K562 (cell line): ENCODE data around the gene MAD1L1. TPM values are rescaled to one million over a fixed set of nuclear protein-coding genes. Genes with fewer than 3 reads are reported as not detected.

Experiments
- ARHGAP35 ChIP-seq: fragments of 450-650 bp; IDR thresholded peaks from 2 replicates; pipeline ENCODE4 v1.6.1; 2018; ENCODE audit not compliant: partially characterized antibody
- BCL6 ChIP-seq: fragments of 250-450 bp; sonication (Bioruptor Pico); IDR thresholded peaks from 2 replicates; pipeline ENCODE4 v1.4.0; 2020
- BDP1 ChIP-seq: IDR thresholded peaks from 3 replicates; pipeline ENCODE4 v1.6.1; 2011; ENCODE audit not compliant: insufficient read length, insufficient read depth
- BRD9 ChIP-seq: fragments of 450-650 bp; IDR thresholded peaks from 2 replicates; pipeline ENCODE4 v1.6.1; 2018; ENCODE audit warnings: low read depth; ENCODE audit not compliant: partially characterized antibody
- DPF2 ChIP-seq: fragments of 450-650 bp; IDR thresholded peaks from 2 replicates; pipeline ENCODE4 v1.6.1; 2016
- GATA2 ChIP-seq: sonication (generic); formaldehyde crosslinking; IDR thresholded peaks from 2 replicates; pipeline ENCODE4 v1.4.0; 2020; ENCODE audit warnings: mild to moderate bottlenecking, missing genetic modification reagents
- HDAC3 ChIP-seq: fragments of 450-650 bp; IDR thresholded peaks from 2 replicates; pipeline ENCODE4 v1.6.1; 2018; ENCODE audit warnings: borderline replicate concordance, mild to moderate bottlenecking, moderate library complexity; ENCODE audit not compliant: partially characterized antibody
- JUN ChIP-seq, 2 experiments: sonication (generic) in 1 of 2; formaldehyde crosslinking in 1 of 2; IDR thresholded peaks; 2 replicates each; pipeline versions ENCODE4 v1.6.1 to v1.8.0; 2012 to 2022; ENCODE audit warnings: borderline replicate concordance in 2 of 2, mild to moderate bottlenecking in 2 of 2, improper control_type of control experiment in 1 of 2, low read depth in 1 of 2, low read length in 1 of 2, missing genetic modification reagents in 1 of 2
- POLR2A ChIP-seq: fragments of 450-650 bp; conservative IDR thresholded peaks from 2 replicates; pipeline ENCODE4 v1.6.1; 2016
- POLR3G ChIP-seq: IDR thresholded peaks from 2 replicates; pipeline ENCODE4 v1.6.1; 2011; ENCODE audit not compliant: insufficient read length, insufficient replicate concordance; ENCODE audit errors: extremely low read depth
- RBBP5 ChIP-seq: fragments of 200-600 bp; sonication (generic); IDR thresholded peaks from 2 replicates; pipeline ENCODE4 v1.6.1; 2012; ENCODE audit warnings: borderline replicate concordance, mild to moderate bottlenecking, low read length, control low read depth, inconsistent platforms; ENCODE audit not compliant: insufficient read depth, poor library complexity, severe bottlenecking
- RBM25 ChIP-seq: fragments of 200-400 bp; formaldehyde crosslinking; IDR thresholded peaks from 2 replicates; pipeline ENCODE4 v1.6.1; 2018; ENCODE audit warnings: low read length, low read depth, moderate library complexity; ENCODE audit not compliant: severe bottlenecking
- RFX7 ChIP-seq: fragments of 250-450 bp; sonication (Bioruptor Pico); IDR thresholded peaks from 2 replicates; pipeline ENCODE4 v1.5.1; 2021; ENCODE audit warnings: mild to moderate bottlenecking
- SIX5 ChIP-seq, 2 experiments: IDR thresholded peaks; 2 replicates each; pipeline ENCODE4 v1.6.1; 2011; ENCODE audit warnings: low read length in 2 of 2, borderline replicate concordance in 1 of 2, low read depth in 1 of 2, mild to moderate bottlenecking in 1 of 2, moderate library complexity in 1 of 2; ENCODE audit not compliant: insufficient read depth in 1 of 2
- SNRNP70 ChIP-seq: fragments of 200-400 bp; formaldehyde crosslinking; optimal IDR thresholded peaks from 2 replicates; pipeline ENCODE3; 2017; ENCODE audit warnings: low read depth, low read length
- SOX6 ChIP-seq: fragments of 450-650 bp; IDR thresholded peaks from 2 replicates; pipeline ENCODE4 v1.6.1; 2014; ENCODE audit warnings: mild to moderate bottlenecking
- SUPT5H ChIP-seq: fragments of 450-650 bp; IDR thresholded peaks from 2 replicates; pipeline ENCODE4 v1.6.1; 2016
- TOE1 ChIP-seq, 2 experiments: fragments of 450-650 bp in 1 of 2; sonication (generic) in 1 of 2; formaldehyde crosslinking in 1 of 2; IDR thresholded peaks; 2 replicates each; pipeline versions ENCODE4 v1.7.1 to v1.8.0; 2016 to 2022; ENCODE audit warnings: borderline replicate concordance in 2 of 2, mild to moderate bottlenecking in 2 of 2, antibody characterized with exemption in 1 of 2, inconsistent platforms in 1 of 2, low read depth in 1 of 2, missing genetic modification reagents in 1 of 2, moderate library complexity in 1 of 2
- ZKSCAN3 ChIP-seq: fragments of 250-450 bp; sonication (Bioruptor Pico); IDR thresholded peaks from 2 replicates; pipeline ENCODE4 v1.4.0; 2020
- ZNF217 ChIP-seq: sonication (generic); formaldehyde crosslinking; IDR thresholded peaks from 2 replicates; pipeline ENCODE4 v1.8.0; 2022; ENCODE audit warnings: mild to moderate bottlenecking, missing genetic modification reagents
- ZNF780A ChIP-seq: fragments of 250-450 bp; sonication (Bioruptor Pico); IDR thresholded peaks from 2 replicates; pipeline ENCODE4 v1.5.0; 2021; ENCODE audit warnings: mild to moderate bottlenecking
- polyA plus RNA-seq, 8 experiments: library from polyadenylated mRNA; depleted of rRNA in 4 of 8; stranded (reverse) in 5 of 8; unstranded in 3 of 8; fragments of >200 nt; fragmentation: Nextera tagmentation in 2 of 8; fragmentation: Illumina TruSeq in 1 of 8; extraction: Ambion mirVana in 2 of 8; extraction: Trizol in 1 of 8; gene quantifications; 2 replicates each; pipeline versions ENCODE4 v1.2.1 to v1.2.3, GENCODE V29; 2011 to 2014; ENCODE audit warnings: inconsistent platforms in 1 of 8, missing spikeins in 1 of 8
- total RNA-seq, 7 experiments: library from RNA; depleted of rRNA in 6 of 7; stranded (reverse); fragments of >200 nt in 6 of 7; fragmentation: Illumina TruSeq in 2 of 7; extraction: Trizol in 2 of 7; gene quantifications; 2 replicates each; pipeline versions ENCODE4 v1.2.1 to v1.2.3, GENCODE V29; 2011 to 2021; ENCODE audit warnings: low replicate concordance in 1 of 7
- TF ChIP-seq, protein P1 (sequence below): IDR thresholded peaks from 2 replicates; pipeline ENCODE4 v1.6.1; 2016; ENCODE audit warnings: missing genetic modification characterization, missing compliant biosample characterization
- TF ChIP-seq, protein P2 (sequence below): fragments of 200-800 bp; sonication (Bioruptor generic); IDR thresholded peaks from 2 replicates; pipeline ENCODE4 v1.6.1; 2017; ENCODE audit warnings: missing genetic modification characterization, missing compliant biosample characterization
- TF ChIP-seq, protein P3 (sequence below): sonication (generic); formaldehyde crosslinking; IDR thresholded peaks from 2 replicates; pipeline ENCODE4 v1.8.1; 2023; ENCODE audit warnings: mild to moderate bottlenecking, missing genetic modification reagents

The MAD1L1 gene
- total and polyA plus RNA-seq, 9 of the 15 experiments (the other 6 are each of a cell fraction or from before 2014, with no cell fraction given) = 1.7 to 89.7 (median 18.0) TPM

DNA sequence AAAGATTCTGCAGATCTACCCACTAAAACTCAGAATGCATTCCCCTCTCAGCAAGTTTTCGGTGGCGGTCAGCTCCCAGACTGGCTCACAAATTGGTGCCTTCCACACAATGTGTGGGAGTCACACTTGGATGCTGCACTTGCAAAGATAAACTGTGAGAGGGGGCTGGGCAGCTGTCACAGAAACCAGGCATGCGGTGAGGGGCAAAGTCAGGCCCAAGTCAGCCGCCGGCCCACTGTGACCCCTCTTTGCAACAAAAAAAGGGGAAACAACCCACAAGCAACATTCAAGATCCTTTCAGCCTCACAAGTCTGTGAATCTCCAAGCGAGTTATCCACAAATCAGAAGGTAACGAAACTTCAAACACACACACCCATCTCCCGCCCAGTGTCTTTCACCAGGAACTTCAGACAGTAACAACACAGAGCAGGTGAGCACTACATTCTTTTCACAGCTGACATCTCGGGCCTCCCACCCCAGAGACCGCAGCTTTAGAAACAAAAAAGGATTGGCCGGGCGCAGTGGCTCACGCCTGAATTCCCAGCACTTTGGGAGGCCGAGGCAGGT lies 49.5 kb upstream of the MAD1L1 start (continued):
- TF ChIP-seq, protein P1, sequence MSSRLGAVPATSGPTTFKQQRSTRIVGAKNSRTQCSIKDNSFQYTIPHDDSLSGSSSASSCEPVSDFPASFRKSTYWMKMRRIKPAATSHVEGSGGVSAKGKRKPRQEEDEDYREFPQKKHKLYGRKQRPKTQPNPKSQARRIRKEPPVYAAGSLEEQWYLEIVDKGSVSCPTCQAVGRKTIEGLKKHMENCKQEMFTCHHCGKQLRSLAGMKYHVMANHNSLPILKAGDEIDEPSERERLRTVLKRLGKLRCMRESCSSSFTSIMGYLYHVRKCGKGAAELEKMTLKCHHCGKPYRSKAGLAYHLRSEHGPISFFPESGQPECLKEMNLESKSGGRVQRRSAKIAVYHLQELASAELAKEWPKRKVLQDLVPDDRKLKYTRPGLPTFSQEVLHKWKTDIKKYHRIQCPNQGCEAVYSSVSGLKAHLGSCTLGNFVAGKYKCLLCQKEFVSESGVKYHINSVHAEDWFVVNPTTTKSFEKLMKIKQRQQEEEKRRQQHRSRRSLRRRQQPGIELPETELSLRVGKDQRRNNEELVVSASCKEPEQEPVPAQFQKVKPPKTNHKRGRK (tag) = no peak
- TF ChIP-seq SNRNP70 = no peak
- TF ChIP-seq RFX7 (CRISPR knock-in tag) = no peak
- TF ChIP-seq ZNF217 (CRISPR knock-in tag) = no peak
- no peak for TF ChIP-seq SUPT5H
- peak; percentile 63; the same call in 1 of the 2 replicates for TF ChIP-seq GATA2 (CRISPR knock-in tag)
- no peak for TF ChIP-seq ARHGAP35
- no peak for TF ChIP-seq POLR2A
- peak; percentile 73 for TF ChIP-seq DPF2
- no peak for TF ChIP-seq ZNF780A (CRISPR knock-in tag)
- no peak for TF ChIP-seq HDAC3
- no peak for TF ChIP-seq RBM25
- TF ChIP-seq SOX6 = peak; percentile 54; the same call in 1 of the 2 replicates
- TF ChIP-seq SIX5 (IDR thresholded peaks at IDR 0.05; ENCODE audit: borderline replicate concordance in 1 of 2, insufficient read depth in 1 of 2, low read depth in 1 of 2, low read length in 2 of 2) = no peak
- TF ChIP-seq BCL6 (CRISPR knock-in tag) = no peak
- no peak for TF ChIP-seq TOE1 (IDR thresholded peaks at IDR 0.05; ENCODE audit: borderline replicate concordance)
- TF ChIP-seq TOE1 (CRISPR knock-in tag; IDR thresholded peaks at IDR 0.05; ENCODE audit: borderline replicate concordance, low read depth) = no peak
- TF ChIP-seq JUN (IDR thresholded peaks at IDR 0.05; ENCODE audit: borderline replicate concordance, low read depth, low read length) = no peak
- no peak for TF ChIP-seq JUN (CRISPR knock-in tag; IDR thresholded peaks at IDR 0.05; ENCODE audit: borderline replicate concordance)
- TF ChIP-seq RBBP5 = no peak
- TF ChIP-seq BRD9 = no peak
- TF ChIP-seq, protein P2, sequence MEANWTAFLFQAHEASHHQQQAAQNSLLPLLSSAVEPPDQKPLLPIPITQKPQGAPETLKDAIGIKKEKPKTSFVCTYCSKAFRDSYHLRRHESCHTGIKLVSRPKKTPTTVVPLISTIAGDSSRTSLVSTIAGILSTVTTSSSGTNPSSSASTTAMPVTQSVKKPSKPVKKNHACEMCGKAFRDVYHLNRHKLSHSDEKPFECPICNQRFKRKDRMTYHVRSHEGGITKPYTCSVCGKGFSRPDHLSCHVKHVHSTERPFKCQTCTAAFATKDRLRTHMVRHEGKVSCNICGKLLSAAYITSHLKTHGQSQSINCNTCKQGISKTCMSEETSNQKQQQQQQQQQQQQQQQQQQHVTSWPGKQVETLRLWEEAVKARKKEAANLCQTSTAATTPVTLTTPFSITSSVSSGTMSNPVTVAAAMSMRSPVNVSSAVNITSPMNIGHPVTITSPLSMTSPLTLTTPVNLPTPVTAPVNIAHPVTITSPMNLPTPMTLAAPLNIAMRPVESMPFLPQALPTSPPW (CRISPR knock-in tag) = peak; percentile 57
- TF ChIP-seq BDP1 = no peak
- TF ChIP-seq ZKSCAN3 (CRISPR knock-in tag) = no peak
- no peak for TF ChIP-seq POLR3G
- TF ChIP-seq, protein P3, sequence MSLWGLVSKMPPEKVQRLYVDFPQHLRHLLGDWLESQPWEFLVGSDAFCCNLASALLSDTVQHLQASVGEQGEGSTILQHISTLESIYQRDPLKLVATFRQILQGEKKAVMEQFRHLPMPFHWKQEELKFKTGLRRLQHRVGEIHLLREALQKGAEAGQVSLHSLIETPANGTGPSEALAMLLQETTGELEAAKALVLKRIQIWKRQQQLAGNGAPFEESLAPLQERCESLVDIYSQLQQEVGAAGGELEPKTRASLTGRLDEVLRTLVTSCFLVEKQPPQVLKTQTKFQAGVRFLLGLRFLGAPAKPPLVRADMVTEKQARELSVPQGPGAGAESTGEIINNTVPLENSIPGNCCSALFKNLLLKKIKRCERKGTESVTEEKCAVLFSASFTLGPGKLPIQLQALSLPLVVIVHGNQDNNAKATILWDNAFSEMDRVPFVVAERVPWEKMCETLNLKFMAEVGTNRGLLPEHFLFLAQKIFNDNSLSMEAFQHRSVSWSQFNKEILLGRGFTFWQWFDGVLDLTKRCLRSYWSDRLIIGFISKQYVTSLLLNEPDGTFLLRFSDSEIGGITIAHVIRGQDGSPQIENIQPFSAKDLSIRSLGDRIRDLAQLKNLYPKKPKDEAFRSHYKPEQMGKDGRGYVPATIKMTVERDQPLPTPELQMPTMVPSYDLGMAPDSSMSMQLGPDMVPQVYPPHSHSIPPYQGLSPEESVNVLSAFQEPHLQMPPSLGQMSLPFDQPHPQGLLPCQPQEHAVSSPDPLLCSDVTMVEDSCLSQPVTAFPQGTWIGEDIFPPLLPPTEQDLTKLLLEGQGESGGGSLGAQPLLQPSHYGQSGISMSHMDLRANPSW (CRISPR knock-in tag) = no peak
